Activated gamma-delta T cell (primary cell): ENCODE results near the gene ANKK1.

Source experiments
- DNase-seq: peaks from one replicate; lab custom pipeline; 2025; lab: John Stamatoyannopoulos, UW

ANKK1 gene

GRCh38 chr11:113408887-113409286, 21.3 kb downstream of the ANKK1 start:
- no peak for DNase-seq

DNA sequence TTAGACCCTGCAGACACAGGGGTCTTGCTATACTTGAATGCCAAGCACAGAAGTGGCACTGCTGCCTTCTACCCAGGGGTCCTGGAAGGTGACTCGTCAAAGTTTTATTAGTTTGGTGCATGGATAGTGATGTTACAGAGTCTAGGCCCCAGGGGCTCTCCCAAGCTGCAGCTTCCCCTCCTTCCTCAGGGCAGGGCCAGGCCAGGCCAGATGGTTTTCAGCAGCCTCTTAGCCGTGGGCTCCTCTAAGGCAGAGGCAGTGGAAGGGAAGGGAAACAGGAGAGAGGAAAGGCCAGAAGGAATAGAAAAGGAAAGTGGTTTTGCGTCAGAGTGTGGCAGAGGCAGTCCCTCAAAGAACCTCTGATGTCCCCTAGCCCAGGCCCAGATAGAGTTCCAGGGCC, 21.9 kb downstream of the ANKK1 start:
- DNase-seq: no peak

DNA sequence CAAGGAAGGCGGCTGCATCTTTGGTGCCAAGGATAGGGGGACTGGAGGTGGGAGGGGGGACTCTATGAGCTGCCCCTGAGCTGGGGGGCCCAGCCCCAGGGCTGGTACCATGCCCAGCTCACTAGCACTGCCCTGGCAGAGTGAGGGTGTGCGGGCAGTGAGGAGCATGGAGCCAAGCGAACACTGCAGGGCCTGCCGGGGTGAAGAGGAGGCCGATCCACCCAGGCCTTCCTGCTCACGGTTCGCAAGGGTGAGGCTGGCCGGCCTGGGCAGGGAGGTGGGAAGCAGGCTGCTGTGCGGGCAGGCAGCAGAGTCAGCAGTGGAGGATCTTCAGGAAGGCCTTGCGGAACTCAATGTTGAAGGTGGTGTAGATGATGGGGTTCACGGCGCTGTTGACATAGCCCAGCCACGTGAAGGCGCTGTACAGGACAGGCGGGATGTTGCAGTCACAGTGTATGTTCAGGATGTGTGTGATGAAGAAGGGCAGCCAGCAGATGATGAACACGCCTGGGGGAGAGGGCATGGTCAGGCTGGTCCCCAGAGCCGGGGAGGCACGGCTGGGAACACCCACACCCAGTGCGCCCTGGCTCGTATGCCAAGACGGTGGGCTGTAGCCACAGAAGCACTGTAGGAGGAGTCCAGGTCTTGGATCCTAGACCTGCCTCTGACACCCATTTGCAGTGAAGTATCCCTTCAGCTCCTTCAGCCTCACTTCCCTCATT, 23.0 kb downstream of the ANKK1 start:
- DNase-seq: no peak

DNA sequence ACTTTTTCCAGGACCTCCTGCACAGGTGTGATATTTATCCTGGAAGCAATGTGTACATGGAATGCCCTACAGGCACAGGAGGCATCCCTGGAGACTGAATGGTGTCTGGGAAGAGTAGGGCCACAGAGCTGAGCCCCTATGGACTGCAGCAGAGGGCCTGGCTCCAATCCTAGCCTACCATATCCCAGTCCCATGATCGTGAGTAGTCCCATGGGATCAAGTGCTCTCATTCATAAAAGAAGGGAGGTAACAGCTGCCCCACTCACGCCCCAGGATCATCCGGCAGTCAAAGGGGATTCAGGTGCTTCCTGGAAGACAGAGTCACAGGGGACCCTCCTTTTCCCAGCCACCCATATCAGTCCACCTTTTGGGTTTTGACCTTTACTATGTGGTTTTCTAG, 24.0 kb downstream of the ANKK1 start:
- DNase-seq: no peak

DNA sequence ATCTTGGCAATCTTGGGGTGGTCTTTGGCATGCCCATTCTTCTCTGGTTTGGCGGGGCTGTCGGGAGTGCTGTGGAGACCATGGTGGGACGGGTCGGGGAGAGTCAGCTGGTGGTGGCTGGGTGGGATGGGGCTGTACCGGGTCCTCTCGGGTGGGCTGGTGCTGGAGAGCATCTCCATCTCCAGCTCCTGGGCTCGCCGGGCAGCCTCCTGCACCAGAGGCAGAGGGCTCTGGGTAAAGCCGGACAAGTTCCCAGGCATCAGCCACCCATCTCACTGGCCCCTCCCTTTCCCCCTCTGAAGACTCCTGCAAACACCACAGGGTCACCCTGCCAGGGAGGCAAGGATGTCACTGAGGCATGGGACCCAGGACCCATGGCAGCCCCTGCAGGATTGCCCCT, 25.1 kb downstream of the ANKK1 start:
- DNase-seq: no peak

DNA sequence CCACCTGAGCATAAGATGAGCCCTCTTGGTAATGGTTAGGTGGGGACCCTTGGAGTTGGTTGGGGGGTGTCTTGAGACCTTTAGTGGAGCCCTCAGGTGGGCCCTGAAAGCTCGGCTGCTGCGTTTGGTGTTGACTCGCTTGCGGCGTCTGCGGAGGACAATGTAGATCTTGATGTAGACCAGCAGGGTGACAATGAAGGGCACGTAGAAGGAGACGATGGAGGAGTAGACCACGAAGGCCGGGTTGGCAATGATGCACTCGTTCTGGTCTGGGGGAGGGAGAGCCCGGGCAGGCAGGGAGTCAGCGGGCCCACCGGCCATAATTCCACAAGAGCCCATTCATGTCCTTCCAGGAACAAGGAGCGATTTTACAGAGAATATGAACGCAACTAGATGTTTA, 27.8 kb downstream of the ANKK1 start:
- DNase-seq: no peak

GRCh38 chr11:113417428-113417827, 29.8 kb downstream of the ANKK1 start:
- no peak for DNase-seq

GRCh38 chr11:113419454-113420003, 31.9 kb downstream of the ANKK1 start:
- no peak for DNase-seq

DNA sequence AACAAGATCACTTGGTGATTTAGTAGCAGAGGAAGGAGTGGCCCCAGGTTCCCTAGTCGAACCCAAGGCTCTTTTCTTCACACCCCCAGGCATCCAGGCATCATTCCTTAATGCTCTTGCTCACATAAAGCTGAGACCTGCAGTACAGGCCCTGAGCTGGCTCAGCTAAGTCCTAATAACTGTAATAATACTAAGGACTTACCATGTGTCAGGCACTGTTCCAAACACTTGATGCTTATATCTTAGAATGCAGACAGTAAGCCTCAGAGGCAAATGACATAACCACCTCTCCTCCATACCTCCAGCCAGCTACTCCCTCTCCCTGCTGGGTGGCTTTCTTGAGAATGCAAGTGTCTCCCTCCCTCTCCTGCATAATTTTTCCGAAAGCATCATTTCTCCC, 33.2 kb downstream of the ANKK1 start:
- DNase-seq: no peak

DNA sequence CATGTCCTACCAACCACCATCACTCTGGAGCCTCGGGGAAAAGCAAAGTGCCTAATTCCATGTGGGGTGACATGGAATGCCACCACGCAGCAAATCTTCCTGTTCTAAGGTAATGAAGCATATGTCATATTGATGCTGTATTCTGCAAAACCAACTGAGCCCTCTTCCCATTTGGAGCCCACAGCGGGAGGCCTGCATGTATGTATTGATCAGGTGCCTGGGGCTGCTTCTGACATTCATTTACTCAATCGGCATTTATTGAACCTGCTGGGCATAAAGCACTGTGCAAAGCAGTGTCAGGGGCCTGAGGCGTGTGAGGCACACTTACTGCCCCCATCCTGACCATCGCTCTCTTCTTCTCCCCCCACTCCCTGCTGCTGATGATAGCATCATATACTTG, 39.1 kb downstream of the ANKK1 start:
- no peak for DNase-seq

GRCh38 chr11:113431746-113432145, 44.2 kb downstream of the ANKK1 start:
- DNase-seq: no peak

GRCh38 chr11:113435190-113435968, 47.8 kb downstream of the ANKK1 start:
- no peak for DNase-seq

GRCh38 chr11:113436672-113437252, 49.2 kb downstream of the ANKK1 start:
- no peak for DNase-seq

DNA sequence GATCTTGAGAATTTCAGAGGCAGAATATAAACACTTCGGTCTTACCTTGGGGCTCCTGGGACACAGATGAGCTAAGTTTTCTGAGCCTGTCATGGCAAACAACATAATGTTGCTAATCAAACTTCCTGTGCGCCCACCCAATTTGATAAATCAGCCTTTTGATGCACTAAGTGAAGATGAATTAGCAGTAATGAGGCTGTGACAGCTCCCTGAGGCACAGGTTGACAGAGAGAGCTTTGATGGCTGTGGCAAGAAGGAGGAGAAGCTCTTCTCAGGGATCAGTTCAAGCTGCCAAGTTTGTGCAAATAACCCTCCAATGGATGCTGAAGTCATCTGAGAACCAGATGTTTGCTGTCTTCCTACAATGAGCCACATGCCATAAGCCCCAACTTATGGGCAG, 53.2 kb downstream of the ANKK1 start:
- DNase-seq: no peak

- no peak for DNase-seq
Observed at GRCh38 chr11:113444502-113445123, 57.0 kb downstream of the ANKK1 start.

- no peak for DNase-seq
Observed at GRCh38 chr11:113446112-113446511, 58.5 kb downstream of the ANKK1 start.

GRCh38 chr11:113446938-113447337, 59.4 kb downstream of the ANKK1 start:
- no peak for DNase-seq

GRCh38 chr11:113447621-113448315, 60.2 kb downstream of the ANKK1 start:
- DNase-seq: no peak

DNA sequence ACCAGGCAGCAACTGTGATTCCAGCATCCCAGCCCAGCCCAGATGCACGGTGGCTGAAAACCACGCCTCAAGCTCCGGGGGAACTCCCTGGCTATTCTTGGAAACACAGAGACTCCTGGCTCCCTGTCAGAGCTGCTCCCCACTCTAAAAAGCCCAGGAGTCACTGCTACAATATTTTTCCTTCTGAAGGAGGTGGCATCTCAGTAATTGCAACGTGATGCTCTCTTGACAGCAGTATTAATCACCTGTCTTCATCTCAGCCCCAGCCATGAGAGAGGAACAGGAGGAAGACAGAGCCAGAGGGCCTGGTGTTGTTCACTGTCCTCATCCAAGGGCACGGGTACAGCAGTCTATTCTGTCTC, 60.7 kb downstream of the ANKK1 start:
- no peak for DNase-seq

DNA sequence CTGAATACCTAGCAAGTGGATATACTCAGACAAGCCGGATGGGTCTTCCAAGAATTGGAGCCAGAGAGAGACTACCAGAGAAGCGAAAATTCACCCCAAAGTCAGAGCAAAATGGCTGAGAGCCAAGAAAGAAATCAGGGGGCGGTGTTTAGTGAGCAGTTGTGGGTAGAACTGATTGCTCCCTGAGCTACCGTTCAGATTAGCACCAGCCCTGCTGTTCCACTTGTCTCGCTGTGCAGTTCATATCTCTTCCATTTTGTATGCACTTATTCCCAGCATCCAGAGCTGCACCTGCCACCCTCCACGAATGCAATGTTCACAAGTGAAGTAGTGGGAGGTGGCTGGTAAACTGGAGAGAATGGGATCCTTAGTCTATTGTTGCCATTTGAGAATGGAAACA, 62.2 kb downstream of the ANKK1 start:
- no peak for DNase-seq
